GM19099 (cell line): ENCODE results near the gene TRIM44.

ENCODE experiments used
- POLR2A ChIP-seq: IDR thresholded peaks from 3 replicates; pipeline ENCODE4 v1.6.1; 2011; ENCODE audit warnings: low read depth; ENCODE audit not compliant: insufficient read length; ENCODE audit errors: extremely low read depth

TRIM44 gene

DNA sequence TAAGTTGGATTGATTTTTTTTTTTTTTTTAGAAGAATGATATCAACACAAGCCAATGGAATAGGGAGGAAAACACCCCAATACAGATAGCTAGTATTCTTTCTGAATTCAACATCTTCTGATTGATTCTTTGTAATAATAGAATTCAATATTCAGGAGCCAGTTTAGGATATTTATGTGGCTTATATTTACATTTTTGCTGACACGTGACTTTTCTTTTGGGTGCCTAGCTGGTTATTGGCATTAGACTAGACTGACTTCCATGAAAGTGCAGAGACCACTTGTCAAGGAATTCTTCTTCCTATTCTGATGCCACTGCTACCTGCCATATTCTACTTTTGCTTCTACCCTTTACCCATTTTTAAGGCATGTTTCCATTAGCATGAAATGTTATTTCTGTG lies 16.4 kb downstream of the TRIM44 start:
- TF ChIP-seq POLR2A = no peak

DNA sequence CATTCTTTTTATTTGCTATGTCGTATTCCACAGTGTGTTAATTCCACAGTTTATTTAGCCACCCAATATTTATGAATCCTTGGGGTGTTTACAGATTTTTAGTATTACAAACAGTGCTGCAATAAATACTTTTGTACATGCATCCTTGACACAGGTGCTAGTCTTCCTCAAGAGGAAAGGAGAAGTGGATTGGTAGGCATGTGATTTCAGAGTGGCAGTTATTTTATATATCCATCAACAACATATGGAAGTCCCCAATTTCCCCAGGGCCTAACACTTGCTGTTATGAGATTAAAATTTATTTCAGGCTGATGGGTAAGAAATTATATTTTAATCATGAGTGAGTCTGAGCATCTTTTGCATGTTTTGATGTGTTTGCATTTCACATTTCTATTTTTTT lies 17.9 kb downstream of the TRIM44 start:
- no peak for TF ChIP-seq POLR2A

DNA sequence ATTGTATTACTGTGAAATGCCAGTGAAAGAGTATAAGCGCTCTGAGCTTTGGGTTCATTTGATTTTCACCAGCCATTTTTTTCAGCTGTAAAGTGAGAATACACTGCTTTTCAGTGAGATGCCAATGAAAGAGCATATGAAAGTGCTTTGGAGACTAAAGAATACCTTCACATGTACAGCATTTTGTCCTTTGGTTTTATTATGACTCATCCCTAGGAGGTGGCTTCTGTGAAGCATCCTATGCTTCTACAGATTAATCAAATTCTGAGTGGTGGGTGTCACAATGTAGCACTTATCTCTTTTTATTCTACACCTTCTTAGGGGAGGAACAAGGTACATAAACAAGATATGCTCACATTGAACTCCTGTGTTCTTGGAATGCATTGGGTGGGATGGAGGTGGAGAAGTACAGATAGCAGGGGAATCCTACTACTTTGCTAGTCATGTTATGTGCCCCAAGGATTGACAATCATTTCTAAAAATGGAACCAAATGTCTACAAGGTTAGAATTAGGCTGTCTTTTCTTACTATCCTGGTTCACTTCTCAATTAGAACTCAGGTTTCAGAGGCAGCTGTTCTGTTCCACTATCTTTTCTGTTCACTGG lies 18.7 kb downstream of the TRIM44 start:
- no peak for TF ChIP-seq POLR2A

DNA sequence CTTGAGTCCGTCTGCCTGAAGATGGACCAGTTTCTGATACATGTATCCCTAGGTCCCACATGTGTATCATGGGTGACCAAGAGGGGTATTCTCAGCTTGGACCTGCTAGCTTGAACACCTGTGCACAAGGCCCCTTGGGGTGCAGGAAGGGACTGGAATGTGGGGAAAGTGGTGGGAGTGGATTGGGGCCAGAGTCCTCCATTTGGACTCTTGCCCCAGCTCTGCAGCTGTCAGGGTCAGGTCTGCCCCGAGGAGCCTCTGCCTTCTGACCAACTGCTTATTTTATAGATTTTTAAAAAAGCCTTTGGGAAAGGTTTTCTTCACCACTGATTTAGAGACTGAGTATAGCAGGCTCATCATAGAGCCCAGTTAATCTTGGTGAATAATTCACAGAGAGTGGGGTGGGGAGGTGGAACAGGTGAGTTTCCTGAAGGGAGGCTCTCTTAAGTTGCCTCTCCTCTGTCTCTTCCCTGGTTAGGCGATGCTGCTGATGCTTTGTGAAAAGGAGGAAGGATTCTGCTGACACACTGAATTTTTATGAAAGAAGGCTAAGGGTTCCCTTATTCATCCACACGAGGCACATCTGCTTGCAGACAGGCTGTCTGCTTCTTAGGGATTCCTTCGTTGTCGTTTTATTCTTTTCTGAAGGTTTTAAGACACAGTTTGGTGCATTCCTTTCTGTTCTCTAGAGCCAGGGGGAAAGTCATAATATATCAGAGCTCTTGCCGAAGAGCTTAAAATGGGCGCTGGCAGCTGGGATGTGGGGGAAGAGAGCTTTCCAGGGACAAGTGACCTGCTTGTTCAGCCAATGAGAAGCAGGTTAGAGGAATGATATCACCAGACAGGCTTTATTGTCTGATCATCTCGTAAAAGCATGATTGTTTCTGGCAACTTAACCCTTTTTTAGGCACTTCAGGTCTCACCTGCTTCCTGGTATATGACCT lies 19.9 kb downstream of the TRIM44 start:
- no peak for TF ChIP-seq POLR2A

DNA sequence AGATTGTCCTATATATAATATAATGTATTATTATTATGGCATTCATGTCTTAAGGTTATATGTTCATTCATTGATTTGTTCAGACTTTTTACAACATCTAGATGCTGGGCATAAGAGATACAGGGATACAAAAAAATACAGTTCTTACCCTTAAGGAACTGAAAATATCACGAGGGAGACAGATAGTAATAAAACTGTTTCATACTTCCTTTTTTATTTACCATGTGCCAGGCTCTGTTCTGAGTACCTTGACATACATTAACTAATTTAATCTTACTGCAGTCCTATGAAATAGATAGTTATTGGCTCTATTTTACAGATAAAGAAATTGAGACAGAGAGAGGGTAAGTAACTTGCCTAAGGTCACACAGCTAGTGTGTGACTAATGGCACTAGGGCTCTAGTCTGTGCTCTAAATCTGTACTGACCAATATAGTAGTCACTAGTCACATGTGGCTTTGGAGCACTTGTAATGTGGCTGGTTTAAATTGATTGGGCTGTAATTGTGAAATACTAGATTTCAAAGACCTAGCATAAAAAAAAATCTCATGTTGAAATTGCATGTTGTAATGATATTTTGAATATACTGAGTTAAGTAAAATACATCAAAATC lies 21.3 kb downstream of the TRIM44 start:
- no peak for TF ChIP-seq POLR2A

DNA sequence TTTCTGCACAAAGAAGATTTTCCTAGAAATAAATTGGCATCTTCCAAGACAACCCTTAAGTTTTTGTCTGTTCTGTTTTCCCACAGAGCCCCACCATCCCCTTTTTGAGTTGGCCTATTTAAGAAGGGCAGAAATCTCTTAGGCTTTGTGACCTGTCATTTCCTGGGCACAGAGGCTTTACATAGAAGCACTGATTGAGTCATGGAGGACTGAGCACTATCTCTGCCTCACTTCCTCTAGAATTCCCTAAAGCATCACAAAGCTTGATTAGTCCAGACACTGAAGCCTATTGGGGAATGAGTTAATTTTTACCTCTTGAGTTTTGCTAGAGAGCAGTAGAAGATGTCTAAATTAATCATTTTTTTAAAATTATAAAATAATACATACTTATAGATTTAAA lies 25.4 kb downstream of the TRIM44 start:
- TF ChIP-seq POLR2A = no peak

DNA sequence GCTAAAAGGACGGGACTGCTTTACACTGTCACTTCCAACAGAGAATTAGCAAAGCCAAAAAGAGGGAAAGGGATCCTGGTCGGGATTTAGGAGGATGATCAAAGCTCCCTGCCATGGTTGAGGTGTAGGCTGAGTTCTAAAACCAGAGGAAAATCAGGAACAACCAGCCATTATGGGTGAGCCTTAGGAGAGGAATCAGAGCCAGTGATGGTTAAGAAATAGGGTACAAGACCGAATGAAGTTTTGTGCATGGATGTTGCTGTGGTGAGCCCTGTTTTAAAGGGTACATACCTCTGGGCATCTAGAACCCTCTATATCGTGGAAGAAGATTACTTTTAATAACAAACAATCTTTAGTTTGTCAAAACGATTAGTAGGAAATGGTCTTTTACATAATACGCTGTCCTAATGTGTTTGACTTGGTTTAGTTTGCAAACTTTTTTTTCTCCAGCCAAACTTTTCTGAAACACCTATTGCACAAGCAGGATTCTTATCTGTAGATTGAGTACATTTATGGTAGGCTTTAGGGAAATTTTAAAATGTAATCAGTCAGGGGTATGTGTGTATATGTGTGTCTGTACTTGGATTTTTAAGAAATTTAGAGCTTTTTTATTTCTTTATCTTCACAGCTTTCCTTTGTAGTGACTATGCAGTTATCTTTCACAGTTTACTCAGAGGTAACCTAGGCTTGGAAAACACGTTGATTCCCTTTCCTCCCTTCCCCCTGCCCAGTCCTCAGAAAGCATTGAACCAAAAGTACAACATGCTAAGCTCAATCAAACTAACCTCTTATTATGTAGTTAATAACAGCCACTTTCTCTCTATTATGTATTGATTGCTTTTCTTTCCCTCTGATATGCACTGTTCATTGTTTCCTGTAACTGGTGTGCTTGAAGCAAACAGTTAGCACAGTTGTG lies 26.8 kb downstream of the TRIM44 start:
- TF ChIP-seq POLR2A = no peak

DNA sequence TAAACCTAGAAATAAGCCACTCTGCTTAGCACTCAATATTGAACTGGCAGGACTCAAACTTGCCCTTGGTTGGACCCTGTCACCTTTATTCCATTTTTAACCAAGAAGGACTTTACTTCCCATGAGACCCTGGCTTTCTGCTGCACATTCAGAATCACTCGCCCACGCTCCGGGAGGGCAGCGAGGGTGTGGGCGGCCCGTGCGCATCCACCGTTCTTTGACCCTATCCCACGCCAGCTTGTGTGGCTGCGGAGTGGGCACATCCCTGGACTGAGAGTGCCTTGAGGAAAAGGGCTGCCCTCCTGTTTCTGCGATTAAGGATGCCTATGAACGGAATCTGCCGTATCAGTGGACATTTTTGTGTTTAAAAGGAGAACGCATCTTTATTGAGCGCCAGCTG lies 39.6 kb downstream of the TRIM44 start:
- TF ChIP-seq POLR2A = no peak

DNA sequence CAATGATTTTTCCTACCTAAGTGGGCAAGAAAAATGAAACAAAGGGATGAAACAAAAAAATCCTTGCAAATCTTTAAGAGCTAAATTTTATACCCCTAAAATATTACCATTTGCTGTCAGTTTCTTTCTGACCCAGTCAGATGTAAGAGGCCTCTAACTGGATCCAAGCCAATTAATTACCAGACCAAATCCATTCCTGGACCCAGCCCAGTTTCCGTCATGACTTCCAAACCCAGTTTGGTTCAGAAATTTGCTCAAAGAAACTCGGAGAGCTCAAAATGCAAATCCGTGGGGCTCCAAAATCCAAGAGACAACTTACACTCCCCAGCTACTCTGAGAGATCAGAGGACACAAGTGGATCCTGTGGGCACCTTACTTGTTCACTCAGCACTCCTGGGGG lies 46.8 kb downstream of the TRIM44 start:
- TF ChIP-seq POLR2A = no peak

DNA sequence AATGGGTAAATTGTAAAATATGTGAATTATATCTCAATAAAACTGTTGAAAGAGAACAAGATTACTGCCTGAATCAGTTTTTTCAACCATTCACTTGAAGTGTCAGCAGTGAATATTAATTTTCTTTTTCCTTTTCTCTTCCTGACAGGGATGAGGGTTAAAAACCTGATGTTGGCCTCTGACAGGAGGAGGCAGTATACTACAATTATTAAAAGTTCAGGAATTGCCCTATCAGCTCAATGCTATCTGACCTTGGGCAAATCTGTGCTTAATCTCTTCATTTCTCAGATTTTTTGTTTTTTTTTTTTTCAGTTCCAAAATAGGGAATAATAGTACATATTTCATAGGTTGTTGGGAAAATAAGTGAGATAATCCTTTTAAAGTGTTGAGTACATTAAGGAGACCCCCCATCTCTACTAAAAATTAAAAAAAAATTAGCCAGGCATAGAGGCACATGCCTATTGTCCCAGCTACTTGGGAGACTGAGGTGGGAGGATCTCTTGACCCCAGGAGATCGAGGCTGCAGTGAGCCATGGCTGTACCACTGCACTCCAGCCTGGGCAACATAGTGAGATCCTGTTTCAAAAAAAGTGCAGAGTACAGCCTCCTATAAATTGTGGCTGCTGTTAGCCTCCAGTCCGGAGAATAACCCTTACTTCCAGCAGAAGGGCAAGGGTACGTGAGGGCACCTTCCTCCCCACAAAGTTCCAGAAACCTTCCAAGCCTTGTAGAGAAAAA lies 48.8 kb downstream of the TRIM44 start:
- TF ChIP-seq POLR2A = no peak

DNA sequence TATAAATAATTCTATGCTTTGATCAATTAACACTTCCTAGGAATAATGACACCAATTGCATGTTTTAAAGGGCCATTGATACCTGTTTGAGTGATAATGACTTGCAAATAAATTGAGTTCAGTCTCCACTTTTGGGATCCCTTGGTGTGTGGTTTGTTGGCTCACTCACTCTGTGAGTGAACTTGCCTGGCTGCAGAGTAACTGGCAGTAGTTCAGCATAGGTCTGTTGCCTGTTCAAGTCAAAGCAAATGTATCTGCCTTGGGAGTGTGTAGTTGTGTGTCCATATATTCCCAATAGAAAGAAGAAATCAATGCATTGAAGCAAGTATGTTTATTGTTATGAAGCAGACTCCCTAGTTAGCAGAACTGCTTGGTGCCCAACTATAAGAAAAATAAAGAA lies 49.3 kb downstream of the TRIM44 start:
- no peak for TF ChIP-seq POLR2A

DNA sequence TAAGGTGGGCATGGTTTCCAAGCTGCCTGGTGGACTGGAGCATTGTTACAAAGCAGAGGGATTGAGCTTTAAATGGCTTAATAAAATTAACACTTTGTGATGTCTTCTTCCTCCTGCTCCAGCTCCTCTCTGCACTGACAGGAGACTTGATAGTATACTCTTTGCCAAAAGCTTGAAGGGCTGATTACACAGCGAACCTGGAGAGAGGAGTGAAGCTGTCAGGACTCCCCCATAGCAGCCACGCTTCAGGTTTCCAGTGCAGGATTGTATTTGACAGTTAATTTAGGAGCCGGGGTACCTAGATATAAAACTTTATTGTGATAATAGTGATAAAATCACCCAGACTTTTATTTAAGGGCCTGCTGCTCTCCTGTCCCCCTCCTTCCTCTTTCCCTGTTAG lies 50.0 kb downstream of the TRIM44 start:
- no peak for TF ChIP-seq POLR2A

DNA sequence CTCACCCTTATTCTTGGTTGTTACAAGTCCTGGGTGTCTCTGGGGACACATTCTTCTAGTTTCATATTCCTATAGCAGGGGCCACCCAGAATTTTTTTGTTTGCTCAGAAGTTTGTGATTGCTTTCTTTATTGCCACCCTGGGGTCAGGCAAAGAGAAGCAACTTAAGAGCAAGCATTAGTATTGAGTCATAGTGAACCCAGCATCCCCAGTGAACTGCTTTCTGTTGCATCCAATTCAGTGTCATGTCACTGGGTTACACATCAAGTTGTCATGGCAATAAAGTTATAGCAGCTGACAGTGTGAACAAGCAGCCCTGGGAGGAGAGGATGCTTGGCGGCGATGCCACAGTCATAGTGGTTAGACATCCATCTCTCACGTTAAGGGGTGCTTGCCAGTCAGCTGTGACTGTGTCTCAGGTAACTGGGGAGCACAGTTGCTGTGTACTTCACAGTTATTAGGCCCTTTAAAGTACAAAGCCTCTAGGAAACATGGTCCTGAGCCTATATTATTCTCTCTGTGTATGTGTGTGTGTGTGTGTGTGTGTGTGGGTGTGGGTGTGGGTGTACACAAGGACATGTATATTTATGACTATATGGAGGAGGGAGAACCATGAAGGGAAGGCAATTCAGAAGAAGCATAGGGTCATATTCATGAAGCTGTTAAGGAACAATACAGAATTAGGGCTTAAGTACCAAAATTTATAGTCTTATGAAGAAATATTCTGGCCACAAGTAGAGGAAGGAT lies 52.5 kb downstream of the TRIM44 start:
- no peak for TF ChIP-seq POLR2A

DNA sequence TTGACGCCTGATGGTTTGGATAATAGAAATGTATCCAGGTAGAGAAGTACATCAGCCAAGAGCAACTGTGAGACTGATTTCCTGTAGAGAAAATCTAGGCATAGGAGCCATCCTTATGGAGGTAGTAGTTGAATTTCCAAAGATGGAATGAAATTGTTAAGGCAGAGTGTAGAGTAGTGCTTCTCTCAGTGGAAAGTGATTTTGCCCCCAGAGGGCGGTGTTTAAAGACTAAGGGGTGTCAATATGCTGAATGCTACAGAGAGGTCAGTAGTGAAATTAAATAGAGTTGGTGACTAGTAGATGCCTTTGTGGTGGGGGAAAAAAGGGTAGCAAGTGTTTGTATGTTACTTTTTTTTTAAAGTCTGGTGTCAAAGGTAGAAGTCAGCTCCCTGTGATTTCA lies 54.5 kb downstream of the TRIM44 start:
- TF ChIP-seq POLR2A = no peak

DNA sequence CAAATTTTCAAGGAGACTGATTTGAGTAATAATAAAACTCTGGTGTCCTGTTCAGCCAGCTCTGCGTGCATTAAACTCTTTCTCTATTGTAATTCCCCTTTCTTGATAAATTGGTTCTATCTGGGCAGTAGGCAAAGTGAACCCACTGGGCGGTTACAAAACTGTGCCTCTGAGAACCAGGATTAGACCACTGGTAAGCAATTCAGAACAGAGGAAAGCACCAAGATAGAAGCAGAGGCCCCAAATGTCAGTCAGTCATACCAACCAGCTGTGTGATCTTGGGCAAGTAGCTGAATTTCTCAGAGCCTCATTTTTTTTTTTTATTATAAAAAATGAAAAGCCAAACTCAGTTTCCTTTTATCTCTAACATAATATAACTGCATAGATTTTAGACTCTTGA lies 54.9 kb downstream of the TRIM44 start:
- no peak for TF ChIP-seq POLR2A
